Spleen (tissue), 7 donors: Measurements from ENCODE around the gene ETNK1.

ENCODE experiments used
- CTCF ChIP-seq, 11 experiments: fragments of 200-600 bp in 7 of 11; fragments of 450-650 bp in 4 of 11; sonication (generic) in 4 of 11; IDR thresholded peaks in 8 of 11; conservative IDR thresholded peaks in 3 of 11; 1 replicate in 7 of 11; 2 replicates in 4 of 11; pipeline versions ENCODE4 v1.4.0 to v1.8.0; 2016 to 2021; ENCODE audit warnings: antibody characterized with exemption in 11 of 11, inconsistent platforms in 4 of 11, mild to moderate bottlenecking in 1 of 11
- POLR2A ChIP-seq, 3 donors: fragments of 450-650 bp; IDR thresholded peaks; one replicate each; pipeline ENCODE4 v1.5.1; 2017; ENCODE audit warnings: antibody characterized with exemption in 3 of 3, mild to moderate bottlenecking in 1 of 3
- POLR2AphosphoS5 ChIP-seq, 3 donors: sonication (generic); formaldehyde crosslinking; IDR thresholded peaks; one replicate each; pipeline ENCODE4 v1.5.1; 2017; ENCODE audit warnings: antibody characterized with exemption in 3 of 3
- donor health status: DM: no; HTN: no; CAD: no; lungs with moderate emphysema.
- donor health status: DM: no; HTN: no; CAD: no.
- donor health status: DM: no; HTN: no; CAD: no.

- no peak for TF ChIP-seq CTCF (IDR thresholded peaks at IDR 0.05 in 8 of 11, conservative IDR thresholded peaks at IDR 0.05 in 3 of 11)
- TF ChIP-seq POLR2AphosphoS5 (IDR thresholded peaks at IDR 0.05) = peak in 2 of 3 donors; percentile 46 to 72
- TF ChIP-seq POLR2A (IDR thresholded peaks at IDR 0.05) = no peak
Measured at GRCh38 chr12:22692964-22693555, 68.1 kb downstream of the ETNK1 start.
